HG03457 (cell line): ENCODE data around the gene RHOT1.
"Not testable (repeated sequence)": the region's sequence is repeated elsewhere in the genome, so short reads cannot be mapped to it uniquely, and the experiment has no call there.

Experiments
- ATAC-seq: cut with Tn5 transposase; IDR thresholded peaks from one replicate; pipeline ENCODE4 v1.9.1; 2021; ENCODE audit warnings: moderate number of reproducible peaks; ENCODE audit not compliant: unreplicated experiment

RHOT1 gene

DNA sequence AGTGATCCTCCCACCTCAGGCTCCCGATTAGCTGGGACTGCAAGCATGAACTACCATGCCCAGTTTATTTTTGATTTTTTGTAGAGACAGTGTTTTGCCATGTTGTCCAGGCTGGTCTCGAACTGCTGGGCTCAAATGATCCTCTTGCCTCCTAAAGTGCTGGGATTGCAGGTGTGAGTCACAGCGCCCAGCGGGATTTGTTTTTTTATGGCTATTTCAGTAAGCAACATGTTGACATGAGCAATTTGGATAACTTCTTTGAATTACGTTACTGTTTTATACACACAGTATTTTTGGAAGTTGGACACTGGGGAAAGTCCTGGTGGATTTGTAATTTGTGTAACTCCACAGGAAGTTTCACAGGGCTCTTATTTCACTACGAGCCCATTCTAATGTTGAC is 18.5 kb upstream of the RHOT1 start:
- ATAC-seq, result no peak

DNA sequence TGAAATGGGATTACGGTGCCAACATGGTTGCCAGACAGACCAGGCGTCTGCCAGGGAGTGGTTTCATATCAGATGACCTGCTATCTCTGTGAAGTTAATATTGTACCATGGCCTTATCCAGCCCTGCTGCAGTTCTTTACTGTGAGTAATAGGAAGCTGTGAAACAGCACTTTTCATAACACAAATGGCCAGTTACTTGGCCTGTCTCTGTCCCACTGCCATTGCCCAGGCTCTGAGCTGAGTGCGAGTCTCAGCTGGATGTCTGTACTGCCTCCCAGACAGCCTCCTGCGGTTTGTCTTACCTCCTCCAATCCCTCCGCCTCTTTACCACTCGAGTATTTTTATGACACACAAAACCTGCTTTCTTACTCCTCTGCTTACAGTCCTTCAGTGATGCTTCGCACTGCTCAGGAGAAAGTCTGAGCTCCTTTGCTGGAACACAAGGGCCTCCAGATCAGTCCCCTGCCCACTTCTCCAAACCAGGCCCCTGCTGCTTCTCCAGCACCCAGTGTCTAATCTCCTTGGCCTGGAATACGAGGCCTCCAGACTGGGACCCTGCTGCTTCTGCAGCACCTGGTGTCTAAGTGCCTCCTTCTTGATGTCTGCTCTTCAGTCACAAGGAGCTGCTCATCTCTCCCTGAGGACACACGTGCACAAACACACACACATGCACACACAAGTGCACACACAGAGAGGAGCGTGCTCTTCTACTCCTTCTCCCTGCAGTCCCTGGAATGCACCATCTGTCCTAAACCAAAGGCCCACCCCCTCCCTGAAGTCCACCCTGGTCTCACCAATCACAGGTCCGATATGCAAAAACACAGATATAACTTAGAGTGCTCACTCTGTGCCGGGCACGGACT is 17.1 kb upstream of the RHOT1 start:
- no peak for ATAC-seq

DNA sequence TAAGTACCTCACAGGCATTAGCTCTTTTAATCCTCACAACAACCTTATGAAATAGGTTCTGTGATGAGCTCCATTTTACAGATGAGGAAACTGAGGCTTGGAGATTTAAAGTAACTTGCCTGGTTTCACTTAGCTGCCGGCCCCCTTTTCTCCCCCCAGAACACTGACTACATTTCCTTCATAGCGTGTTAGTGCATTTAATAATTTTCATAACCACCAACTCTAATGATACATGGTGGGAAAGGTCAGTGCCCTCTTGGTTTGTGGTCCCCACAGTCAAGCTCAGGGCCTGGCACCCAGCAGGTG is 16.5 kb upstream of the RHOT1 start:
- no peak for ATAC-seq

DNA sequence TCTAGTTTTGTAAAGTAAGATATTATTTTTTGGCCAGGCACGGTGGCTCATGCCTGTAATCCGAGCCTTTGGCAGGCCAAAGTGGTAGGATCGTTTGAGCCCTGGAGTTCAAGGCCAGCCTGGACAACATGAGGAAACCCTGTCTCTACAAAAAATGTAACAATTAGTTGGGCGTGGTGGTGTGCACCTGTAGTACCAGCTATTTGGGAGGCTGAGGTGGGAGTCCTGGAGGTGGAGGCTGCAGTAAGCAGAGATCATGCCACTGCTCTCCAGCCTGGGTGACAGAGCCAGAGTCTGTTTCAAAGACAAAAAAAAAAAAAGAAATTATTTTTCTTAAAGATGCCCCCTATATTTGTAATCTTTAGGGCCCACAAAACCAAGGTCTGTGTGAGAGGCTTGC is 16.0 kb upstream of the RHOT1 start:
- ATAC-seq, result no peak

DNA sequence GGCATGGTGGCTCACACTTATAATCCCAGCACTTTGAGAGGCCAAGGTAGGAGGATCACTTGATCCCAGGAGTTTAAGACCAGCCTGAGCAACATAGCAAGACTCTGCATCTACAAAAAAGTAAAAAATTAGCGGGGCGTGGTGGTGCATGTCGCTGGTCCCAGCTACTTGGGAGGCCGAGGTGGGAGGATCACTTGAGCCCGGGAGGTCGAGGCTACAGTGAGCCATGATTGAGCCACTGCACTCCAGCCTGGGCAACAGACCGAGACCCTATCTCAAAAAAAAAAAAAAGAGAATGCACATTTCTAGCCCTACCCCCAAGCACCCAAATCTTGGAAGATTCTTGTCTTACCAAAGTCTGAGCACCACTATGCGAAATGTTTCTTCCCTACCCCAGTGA is 15.6 kb upstream of the RHOT1 start:
- no peak for ATAC-seq

GRCh38 chr17:32127158-32127897 is 15.0 kb upstream of the RHOT1 start:
- ATAC-seq, result peak; percentile 68

- not testable (repeated sequence) for ATAC-seq
These were observed 13.8 kb upstream of the RHOT1 start for GRCh38 chr17:32128470-32128869.

DNA sequence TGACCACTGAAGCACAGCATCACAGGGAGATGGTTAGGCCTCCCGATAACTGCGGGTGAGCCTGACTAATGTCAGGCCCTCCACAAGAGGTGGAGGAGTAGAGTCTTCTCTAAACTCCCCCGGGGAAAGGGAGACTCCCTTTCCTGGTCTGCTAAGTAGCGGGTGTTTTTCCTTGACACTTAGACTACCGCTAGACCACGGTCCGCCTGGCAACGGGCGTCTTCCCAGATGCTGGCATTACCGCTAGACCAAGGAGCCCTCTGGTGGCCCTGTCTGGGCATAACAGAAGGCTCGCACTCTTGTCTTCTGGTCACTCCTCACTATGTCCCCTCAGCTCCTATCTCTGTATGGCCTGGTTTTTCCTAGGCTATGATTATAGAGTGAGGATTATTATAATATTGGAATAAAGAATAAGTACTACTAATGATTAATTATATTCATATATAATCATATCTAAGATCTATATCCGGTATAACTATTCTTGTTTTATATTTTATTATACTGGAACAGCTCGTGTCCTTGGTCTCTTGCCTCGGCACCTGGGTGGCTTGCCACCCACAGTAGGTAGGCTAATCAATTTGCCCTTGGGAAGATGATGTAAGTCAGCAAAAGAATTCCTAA is 6.7 kb upstream of the RHOT1 start:
- ATAC-seq, result not testable (repeated sequence)

DNA sequence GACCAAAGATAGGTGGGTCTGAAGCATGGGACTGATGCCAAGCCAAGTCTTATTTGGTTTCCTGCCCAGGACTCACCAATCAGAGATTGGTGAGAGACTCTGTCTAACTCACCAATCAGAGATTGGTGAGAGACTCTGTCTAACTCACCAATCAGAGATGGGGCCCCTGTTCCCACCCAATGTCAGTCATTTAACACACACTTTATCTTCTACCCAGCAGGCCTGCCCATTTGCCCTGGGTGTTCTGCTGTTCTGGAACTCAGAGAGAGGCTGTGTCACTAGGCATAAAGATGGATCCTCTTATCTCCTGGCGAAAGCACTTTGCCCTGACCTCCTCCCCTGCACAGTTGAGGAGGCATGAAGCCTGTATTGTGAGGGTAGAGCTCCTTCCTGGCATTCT is 5.4 kb upstream of the RHOT1 start:
- ATAC-seq, result no peak

DNA sequence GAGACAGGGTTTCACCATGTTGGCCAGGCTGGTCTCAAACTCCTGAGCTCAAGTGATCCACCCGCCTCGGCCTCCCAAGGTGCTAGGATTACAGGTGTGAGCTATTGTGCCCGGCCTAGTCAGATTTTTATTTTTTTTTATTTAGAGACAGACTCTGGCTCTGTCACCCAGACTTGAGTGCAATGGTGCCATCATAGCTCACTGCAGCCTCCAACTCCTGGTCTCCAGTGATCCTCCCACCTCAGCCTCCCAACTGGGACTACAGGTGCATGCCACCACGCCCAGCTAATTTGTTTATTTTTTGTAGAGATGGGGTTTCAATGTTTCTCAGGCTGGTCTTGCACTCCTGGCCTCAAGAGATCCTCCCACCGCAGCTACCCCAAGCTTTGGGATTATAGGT is 2.8 kb upstream of the RHOT1 start:
- not testable (repeated sequence) for ATAC-seq

DNA sequence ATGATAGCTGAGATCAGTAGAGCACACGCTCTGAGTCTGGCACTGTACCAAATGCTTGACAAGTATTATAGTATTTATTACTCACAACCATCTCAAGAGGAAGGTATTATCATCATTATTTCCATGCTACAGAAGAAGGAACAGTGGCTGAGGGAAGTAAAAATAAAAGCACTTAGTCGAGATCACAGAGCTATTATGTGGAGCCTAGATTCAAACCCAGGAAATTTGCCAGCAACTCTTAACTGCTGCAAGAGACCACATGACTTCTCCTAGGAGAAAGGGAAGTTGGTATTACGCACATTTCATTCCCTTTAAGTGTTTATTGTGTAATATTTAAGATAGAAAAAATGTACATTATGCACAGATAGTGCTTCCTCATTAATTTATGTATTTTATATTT is 1.0 kb upstream of the RHOT1 start:
- ATAC-seq, result no peak

DNA sequence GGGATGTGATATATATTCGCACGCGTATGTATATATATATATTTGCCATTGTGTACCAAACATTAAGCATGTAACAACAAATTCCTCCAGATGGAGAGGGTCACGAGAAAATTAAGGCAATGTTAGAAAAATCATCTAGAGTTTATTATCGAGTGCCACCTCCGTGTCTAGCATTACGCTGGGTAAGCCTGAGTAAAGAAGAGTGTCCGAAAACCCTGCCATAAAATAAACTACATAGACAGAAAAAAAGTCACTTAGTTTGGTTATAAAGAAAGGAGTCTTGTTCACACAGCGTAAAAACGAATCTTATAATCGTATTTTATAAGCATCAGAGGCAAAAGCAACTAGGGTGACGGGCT is 644 bp upstream of the RHOT1 start:
- no peak for ATAC-seq

DNA sequence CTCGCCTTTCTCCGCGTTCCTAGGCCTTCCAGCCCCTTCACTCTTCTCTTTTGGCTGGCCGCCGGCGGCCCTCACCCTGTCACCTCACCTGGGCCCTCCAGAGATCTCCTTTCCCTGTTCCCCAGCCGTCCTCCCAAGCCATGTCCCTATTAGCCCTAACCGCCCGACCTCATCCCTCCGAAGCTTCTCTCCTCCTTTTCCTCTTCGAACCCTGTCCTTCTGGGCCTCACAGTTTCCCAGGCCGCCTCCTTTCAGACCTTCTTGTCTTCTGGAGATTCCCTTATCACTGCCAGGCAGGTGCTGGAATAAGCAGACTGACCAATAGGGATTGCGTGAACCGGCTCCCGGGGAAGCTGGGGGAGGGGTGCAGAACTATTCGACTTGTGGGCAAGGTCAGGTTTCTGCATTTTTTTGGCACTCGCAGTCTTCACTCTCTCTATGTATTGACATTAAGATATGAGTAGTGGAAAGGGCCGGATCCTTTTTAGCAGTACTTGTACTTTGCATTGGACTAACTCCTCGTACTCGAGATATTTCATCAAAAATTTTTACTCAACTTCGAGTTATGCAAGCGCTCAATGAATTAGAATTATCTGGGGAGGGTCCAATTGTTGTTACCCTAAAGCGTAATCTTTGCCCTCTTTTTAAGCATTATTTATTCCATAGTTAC is 690 bp downstream of the RHOT1 start:
- no peak for ATAC-seq

DNA sequence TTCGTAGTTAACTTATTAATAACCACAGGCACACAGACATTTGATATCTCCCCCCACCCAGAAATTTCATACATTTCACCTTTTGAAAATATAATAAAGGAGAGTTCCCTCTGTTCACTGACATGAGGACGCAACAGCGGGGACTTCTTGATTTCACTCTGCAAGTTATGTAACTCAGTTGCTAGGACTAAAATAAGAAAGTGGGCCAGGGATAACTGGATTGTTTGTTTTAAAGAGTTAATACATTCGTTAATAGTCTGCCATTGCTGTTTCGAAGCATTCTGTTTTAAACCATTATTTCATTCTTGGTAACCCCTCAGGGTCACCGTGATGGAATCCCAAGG is 1.2 kb downstream of the RHOT1 start:
- ATAC-seq, result no peak

DNA sequence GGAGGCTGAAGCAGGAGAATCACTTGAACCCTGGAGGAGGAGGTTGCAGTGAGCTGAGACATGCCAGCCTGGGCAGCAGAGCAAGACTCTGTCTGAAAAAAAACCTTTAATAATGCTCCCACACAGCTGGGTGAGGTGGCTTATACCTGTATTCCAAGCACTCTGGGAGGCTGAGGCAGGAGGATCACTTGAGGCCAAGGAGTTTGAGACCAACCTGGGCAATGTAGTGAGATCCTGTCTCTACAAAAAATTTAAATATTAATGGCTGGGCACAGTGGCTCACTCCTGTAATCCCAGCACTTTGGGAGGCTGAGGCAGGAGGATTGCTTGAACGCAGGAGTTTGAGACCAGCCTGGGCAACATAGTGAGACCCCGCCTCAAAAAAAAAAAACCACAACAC is 2.1 kb downstream of the RHOT1 start:
- not testable (repeated sequence) for ATAC-seq

GRCh38 chr17:32148351-32148750 is 6.0 kb downstream of the RHOT1 start:
- ATAC-seq, result no peak

DNA sequence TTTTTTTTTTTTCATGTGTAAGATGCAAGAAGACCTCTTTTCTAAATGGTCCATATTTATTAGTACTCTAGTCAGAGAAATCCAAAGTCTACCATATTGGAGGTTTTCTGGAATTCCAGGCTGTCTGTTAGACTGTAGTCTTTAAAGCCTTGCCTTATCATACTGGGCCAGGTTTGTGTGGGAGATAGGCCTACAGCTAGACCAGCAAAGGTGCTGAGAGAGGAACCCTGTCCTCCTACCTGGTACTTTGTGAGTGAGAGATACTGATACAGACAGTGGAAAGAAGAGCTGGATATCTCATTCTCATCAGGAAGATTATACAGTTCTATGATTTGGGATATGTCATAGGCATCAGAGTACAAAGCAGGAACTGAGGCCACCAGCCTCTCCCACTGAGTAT is 8.1 kb downstream of the RHOT1 start:
- no peak for ATAC-seq

DNA sequence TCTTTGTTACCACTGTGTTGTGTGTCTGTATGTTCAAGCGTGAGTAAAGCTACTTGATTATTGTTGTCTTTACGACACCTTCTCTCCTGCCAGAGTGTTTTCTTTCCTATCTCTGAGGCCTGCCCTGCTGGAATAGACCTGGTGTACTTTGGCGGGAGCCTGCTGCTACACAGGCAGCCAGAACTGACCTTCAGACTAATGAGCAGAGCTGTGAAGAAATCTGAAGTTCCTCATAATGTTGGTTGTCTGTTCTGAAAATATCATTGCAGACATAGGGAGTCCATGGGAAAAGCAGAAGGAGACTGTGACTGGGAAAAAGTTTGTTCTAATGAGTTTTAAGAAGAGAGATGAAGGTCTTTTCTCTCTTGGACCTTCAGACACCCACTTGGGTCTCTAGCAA is 9.8 kb downstream of the RHOT1 start:
- ATAC-seq, result no peak

DNA sequence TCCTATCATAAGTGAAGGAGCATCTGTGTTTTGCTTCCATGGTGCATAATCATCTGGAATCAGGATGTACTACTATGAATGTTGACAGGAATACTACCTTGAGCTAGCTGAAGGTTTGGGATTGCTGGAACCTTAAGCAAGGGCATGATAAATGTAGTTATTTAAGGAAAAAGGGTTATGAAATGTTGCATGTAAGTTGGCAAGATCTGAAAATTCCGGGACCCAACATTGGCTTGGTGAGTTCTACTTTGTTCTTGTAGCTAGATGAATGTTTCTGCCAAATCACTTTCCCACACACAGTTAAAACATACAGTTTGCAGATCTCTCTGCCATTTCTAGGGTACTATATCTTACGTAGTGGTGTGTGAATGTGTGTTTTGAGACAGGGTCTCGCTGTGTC is 13.6 kb downstream of the RHOT1 start:
- ATAC-seq, result no peak

DNA sequence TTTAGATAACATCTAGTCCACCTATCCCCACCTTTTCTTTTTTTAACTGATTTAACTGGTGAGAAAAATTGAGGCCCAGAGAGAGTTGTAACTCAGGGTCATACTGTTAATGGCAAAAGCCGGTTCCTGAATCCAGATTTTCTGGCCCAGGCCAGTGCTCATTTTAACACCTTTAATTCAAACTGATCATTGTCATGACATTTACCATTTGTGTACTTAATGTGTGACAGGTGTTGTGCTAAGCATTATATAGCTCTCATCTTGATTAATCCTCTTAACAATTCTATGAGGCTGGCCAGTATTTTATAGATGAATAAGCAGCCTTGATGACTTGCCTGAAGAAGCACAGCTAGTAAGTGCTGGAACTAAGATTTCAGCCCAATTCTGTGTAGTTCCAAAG is 14.4 kb downstream of the RHOT1 start:
- ATAC-seq, result no peak

DNA sequence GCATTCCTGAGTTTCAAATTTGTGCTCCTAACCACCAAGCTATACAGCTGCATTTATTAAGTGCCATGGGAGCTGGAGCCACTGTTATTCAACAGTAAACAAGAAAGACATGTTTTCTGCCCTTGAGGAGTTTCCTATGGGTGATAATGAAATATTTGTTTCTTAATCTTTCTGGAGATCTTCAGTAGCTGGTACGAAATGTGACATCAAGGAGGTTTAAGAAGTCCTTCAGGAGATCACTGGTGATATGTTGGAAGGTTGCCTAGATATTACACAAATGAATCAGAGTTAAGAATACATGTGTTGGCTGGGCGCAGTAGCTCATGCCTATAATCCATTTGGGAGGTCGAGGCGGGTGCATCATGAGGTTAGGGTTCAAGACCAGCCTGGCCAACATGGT is 14.9 kb downstream of the RHOT1 start:
- ATAC-seq, result no peak
